Subcutaneous adipose tissue (tissue), 4 donors: ENCODE measurements around the gene KIAA1958. TPM values are rescaled to one million over a fixed set of nuclear protein-coding genes. Genes with fewer than 3 reads are reported as not detected.

Source experiments
- total RNA-seq, 4 donors: library from RNA; depleted of rRNA; stranded (reverse); fragments of >200 nt; gene quantifications; one replicate each; pipeline ENCODE4 v1.1.0, GENCODE V29; 2016
- TF ChIP-seq, protein P1 (sequence below): fragments of 450-650 bp; IDR thresholded peaks from one replicate; pipeline ENCODE4 v1.5.1; 2016; ENCODE audit warnings: low read depth, mild to moderate bottlenecking, control low read depth, antibody characterized with exemption, moderate library complexity

The KIAA1958 gene
- total RNA-seq, 4 donors from 2014 or later: 2.0 to 6.2 (median 3.5) TPM

DNA sequence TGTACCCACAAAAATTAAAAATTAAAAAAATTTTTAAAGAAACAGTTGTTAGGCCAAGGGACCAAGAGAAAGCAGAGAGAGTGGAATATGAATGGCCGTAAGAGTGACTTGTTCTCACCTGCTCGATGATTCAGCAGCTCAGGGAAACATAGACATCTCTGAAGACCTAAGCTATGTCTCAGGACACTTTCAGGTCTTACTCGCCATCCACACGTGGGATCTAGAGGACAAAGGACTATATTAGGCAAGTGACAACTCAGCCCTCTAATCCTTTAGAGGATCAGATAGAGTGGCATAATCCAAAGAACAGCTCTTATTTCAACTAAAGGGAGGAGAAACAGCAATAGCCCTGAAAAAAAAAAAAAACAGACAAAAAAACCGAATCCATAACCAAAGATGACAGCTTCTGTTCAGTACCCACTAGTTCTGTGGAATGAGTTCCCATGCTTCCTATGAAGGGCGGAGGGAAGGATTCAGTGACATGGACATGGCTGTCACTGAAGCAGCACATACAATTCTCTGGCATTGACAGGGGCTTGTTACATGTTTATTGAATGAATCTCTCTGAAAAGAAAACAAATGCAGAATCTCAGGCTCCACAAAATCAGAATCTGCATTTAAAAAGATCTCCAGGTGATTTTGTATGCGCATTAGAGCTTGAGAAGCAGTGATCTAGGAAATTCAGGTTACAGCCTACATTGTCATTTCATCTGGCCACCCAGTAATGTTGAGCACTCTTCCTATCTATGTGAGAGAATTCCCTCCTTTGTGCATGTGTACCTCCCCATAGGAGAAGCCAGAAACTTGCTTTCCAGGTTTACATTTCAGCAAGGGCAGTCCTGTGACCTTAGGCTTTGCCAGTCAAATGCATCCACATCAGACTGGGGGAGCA is 96.0 kb downstream of the KIAA1958 start:
- TF ChIP-seq, protein P1, sequence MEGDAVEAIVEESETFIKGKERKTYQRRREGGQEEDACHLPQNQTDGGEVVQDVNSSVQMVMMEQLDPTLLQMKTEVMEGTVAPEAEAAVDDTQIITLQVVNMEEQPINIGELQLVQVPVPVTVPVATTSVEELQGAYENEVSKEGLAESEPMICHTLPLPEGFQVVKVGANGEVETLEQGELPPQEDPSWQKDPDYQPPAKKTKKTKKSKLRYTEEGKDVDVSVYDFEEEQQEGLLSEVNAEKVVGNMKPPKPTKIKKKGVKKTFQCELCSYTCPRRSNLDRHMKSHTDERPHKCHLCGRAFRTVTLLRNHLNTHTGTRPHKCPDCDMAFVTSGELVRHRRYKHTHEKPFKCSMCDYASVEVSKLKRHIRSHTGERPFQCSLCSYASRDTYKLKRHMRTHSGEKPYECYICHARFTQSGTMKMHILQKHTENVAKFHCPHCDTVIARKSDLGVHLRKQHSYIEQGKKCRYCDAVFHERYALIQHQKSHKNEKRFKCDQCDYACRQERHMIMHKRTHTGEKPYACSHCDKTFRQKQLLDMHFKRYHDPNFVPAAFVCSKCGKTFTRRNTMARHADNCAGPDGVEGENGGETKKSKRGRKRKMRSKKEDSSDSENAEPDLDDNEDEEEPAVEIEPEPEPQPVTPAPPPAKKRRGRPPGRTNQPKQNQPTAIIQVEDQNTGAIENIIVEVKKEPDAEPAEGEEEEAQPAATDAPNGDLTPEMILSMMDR: no peak

DNA sequence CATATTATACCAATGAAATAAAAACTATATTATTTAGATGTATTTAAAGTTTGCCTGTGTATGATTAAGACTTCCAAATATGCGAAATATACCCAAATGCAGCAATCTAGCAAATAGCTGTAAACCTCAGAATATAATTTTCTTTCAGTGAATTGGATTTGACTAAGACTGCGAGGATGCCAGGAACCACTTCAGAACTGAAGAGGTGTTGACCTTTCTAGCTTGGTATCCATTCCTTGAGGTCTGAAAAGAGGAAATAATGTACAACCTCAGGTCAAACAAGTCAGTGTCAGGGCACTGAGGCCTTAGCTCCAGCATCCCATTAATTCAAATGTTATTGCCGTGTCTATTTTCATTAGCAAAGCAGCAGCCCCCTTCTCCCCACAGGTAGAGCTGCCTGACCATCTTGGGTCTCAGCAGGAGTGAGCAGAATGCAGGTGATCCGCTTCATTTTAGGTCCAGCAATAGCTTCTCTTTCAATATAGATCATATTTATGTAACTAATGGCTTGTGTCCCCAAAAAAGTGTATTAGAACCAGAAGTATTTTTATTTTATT is 100.0 kb downstream of the KIAA1958 start:
- TF ChIP-seq, protein P1: no peak

DNA sequence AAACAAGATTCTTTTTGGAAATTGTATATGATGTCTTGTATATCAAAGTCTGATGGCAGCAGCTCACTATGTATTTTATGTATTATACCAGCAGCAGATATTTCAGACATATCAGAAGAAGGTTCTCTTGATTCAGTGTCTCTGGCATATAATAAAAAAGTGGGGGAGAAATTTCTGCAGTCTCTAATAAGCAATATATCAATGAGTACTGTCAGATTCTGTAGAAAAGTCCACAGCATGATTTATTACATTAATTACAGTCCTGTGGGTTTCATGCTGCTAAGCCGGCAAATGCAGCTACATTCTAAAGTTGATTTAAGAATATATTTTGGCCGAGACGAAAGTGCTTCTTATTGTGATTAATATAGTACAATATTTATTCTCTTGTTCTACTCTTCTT is 113.1 kb downstream of the KIAA1958 start:
- TF ChIP-seq, protein P1: no peak

DNA sequence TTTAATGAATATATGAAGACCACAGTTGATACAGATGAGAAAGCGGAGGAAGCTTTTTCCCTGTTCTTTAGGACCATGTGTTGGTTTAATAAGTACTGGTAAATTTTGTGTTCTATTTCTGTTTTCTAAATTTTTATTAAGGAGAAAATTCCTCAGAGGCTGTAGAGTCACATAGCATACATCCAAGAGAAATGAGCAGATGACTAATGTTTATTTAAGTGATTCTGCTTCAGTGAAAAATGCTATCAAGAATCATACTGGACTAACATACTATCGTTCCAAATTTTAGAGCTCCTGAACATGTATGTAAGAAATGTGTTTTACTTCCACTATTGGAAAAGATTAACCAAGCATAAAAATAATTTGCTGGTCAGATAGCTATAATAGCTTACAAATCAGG is 115.0 kb downstream of the KIAA1958 start:
- TF ChIP-seq, protein P1: no peak

DNA sequence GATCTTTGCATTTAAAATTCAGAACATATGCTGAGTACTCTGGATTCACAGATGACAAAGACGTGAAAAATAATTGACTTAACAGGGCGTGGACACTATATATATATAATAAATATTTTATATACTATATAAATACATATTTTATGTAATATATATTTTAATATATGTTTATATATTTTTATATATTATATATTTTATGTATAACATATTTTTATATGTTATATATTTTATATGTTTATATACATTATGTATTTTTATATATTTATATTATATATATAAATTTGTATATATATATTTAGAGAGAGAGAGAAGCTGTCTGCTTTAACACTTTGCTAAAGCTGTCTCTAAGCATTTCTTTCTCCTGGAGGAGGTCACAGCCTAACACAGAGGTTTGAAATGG is 118.2 kb downstream of the KIAA1958 start:
- TF ChIP-seq, protein P1: no peak

DNA sequence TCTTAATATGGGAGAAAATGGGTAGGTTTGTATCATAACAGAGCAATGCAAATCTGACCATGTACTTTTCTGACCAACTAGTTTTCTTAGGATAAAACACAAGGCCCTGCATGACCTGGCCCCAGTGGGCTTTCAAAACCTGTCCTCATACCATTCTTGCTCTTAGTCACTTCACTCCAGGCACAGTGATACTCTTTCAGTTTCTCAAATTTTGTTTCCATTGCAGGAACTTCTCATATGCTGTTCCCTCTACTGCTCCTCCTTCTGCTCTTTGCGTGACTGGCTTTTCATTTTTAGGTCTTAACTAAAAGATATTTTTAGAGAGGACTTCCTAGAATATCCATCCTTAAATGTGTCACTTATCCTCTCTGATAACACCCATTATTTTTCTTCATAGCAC is 118.9 kb downstream of the KIAA1958 start:
- TF ChIP-seq, protein P1: no peak

DNA sequence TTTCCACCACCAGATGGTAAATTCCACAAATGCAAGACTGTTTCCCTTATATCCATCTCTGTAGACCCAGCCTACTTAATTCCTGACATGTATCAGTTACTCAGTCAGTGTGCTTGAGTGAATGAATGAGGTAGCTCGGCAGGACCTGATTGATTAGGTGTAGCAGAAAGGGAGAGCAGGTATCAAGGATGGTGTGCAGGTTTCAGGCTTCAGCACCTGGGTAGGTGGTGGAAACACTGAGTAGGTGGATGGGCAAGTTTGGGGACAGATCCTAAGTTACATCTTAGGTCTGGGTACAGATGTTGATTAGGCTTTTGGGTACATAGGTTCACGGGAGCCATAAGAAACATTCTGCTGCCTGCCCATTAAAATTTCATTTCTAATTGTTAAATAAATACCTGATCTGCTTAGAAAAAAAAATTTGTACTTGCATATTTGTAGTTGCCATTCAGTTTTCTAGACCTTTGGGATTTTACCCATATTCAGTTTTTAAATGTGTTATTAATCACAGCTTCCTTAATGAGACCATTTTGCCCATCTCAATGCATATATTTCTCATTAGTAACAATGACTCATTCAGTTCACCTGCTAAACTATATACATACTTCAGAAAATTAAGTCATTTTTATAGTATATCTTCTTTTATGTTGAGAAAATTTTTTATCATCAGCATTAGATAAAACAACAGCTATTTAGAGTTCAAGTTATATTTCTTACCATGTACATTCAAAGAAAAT is 119.5 kb downstream of the KIAA1958 start:
- TF ChIP-seq, protein P1: no peak
